ENCODE data around the gene HLA-DQB2.

GRCh38 chr6:32799168-32799567 lies 35.8 kb upstream of the HLA-DQB2 start:
- TF ChIP-seq, protein P1, sequence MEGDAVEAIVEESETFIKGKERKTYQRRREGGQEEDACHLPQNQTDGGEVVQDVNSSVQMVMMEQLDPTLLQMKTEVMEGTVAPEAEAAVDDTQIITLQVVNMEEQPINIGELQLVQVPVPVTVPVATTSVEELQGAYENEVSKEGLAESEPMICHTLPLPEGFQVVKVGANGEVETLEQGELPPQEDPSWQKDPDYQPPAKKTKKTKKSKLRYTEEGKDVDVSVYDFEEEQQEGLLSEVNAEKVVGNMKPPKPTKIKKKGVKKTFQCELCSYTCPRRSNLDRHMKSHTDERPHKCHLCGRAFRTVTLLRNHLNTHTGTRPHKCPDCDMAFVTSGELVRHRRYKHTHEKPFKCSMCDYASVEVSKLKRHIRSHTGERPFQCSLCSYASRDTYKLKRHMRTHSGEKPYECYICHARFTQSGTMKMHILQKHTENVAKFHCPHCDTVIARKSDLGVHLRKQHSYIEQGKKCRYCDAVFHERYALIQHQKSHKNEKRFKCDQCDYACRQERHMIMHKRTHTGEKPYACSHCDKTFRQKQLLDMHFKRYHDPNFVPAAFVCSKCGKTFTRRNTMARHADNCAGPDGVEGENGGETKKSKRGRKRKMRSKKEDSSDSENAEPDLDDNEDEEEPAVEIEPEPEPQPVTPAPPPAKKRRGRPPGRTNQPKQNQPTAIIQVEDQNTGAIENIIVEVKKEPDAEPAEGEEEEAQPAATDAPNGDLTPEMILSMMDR (IDR thresholded peaks at IDR 0.05; ENCODE audit: insufficient read depth, low read length, poor library complexity, severe bottlenecking): no peak
- no peak for TF ChIP-seq EZH2phosphoT487 (conservative IDR thresholded peaks at IDR 0.05; ENCODE audit: low read length)
